Endothelial cell of umbilical vein (primary cell): ENCODE results near the gene DENND1A. TPM values are rescaled to one million over a fixed set of nuclear protein-coding genes. Genes with fewer than 3 reads are reported as not detected.

ENCODE experiments used
- BruUV-seq: library from RNA; stranded (reverse); fragments of 400-500 nt; replicated peaks from 2 replicates; lab custom pipeline; 2021; lab: Mats Ljungman, UMichigan
- CTCF ChIA-PET: fragments of 300-600, 350-600 bp; sonication (Branson Sonifier 250); formaldehyde crosslinking; loops from one replicate; lab custom pipeline; 2021; ENCODE audit warnings: antibody characterized with exemption, inconsistent platforms; lab: Charles Lee
- POLR2A ChIA-PET: fragments of 300-600, 350-600 bp; sonication (Branson Sonifier 250); formaldehyde crosslinking; loops from one replicate; lab custom pipeline; 2021; ENCODE audit warnings: antibody characterized with exemption, inconsistent platforms; lab: Charles Lee
- DNase-seq: peaks from one replicate; pipeline ENCODE4 v3.0.0-alpha.2; 2011; ENCODE audit warnings: low read depth, low spot score
- FAIRE-seq: peaks from 2 replicates; lab custom pipeline; 2011; peaks lifted over from hg19 to GRCh38; lab: Jason Lieb, UNC
- H2AFZ ChIP-seq: 2 replicates; pipeline ENCODE4 v1.6.0; 2012; ENCODE audit warnings: low read depth, low read length, control low read depth, inconsistent platforms
- H3K27ac ChIP-seq: 2 replicates; pipeline ENCODE4 v1.5.1; 2011; ENCODE audit warnings: low read depth, mild to moderate bottlenecking, control low read depth, low read length, moderate library complexity; ENCODE audit not compliant: insufficient read depth
- H3K27me3 ChIP-seq, 2 experiments: 2 replicates each; pipeline versions ENCODE4 v1.6.0 to v1.6.1; 2011; ENCODE audit warnings: low read length in 2 of 2, mixed read lengths in 1 of 2; ENCODE audit not compliant: control insufficient read depth in 2 of 2, insufficient read depth in 2 of 2
- H3K36me3 ChIP-seq, 2 experiments: 2 replicates in 1 of 2; 3 replicates in 1 of 2; pipeline ENCODE4 v1.5.1; 2011; ENCODE audit warnings: low read length in 2 of 2, mild to moderate bottlenecking in 1 of 2, moderate library complexity in 1 of 2; ENCODE audit not compliant: control insufficient read depth in 2 of 2, insufficient read depth in 2 of 2; ENCODE audit errors: extremely low read depth in 1 of 2
- H3K4me1 ChIP-seq: 3 replicates; pipeline ENCODE4 v1.5.1; 2011; ENCODE audit warnings: mild to moderate bottlenecking, low read length; ENCODE audit not compliant: control insufficient read depth, insufficient read depth; ENCODE audit errors: extremely low read depth
- H3K4me2 ChIP-seq: 2 replicates; pipeline ENCODE4 v1.6.1; 2011; ENCODE audit warnings: low read length, control low read depth, mixed read lengths; ENCODE audit not compliant: insufficient read depth
- H3K4me3 ChIP-seq, 3 experiments: fragments of 200-600 bp in 1 of 3; sonication (generic), shearing (Covaris generic) in 1 of 3; replicated peaks in 1 of 3; 2 replicates each; pipeline ENCODE4 v1.5.1; 2011 to 2016; ENCODE audit warnings: control low read depth in 3 of 3, low read length in 3 of 3, mild to moderate bottlenecking in 2 of 3, inconsistent platforms in 1 of 3, low read depth in 1 of 3, moderate library complexity in 1 of 3; ENCODE audit not compliant: insufficient read depth in 1 of 3
- H3K79me2 ChIP-seq: 2 replicates; pipeline ENCODE4 v1.6.0; 2012; ENCODE audit warnings: low read length, inconsistent platforms; ENCODE audit not compliant: control insufficient read depth, insufficient read depth
- H3K9ac ChIP-seq: replicated peaks from 2 replicates; pipeline ENCODE3; 2011; ENCODE audit warnings: low read length, control low read depth; ENCODE audit not compliant: insufficient read depth; ENCODE audit errors: extremely low read depth
- H3K9me1 ChIP-seq: replicated peaks from 3 replicates; pipeline ENCODE4 v1.6.0; 2011; ENCODE audit warnings: mild to moderate bottlenecking, low read length; ENCODE audit not compliant: control insufficient read depth, insufficient read depth; ENCODE audit errors: extremely low read depth
- H3K9me3 ChIP-seq: replicated peaks from 2 replicates; pipeline ENCODE4 v1.5.1; 2012; ENCODE audit warnings: low read length, inconsistent platforms; ENCODE audit not compliant: control insufficient read depth, insufficient read depth
- H4K20me1 ChIP-seq: replicated peaks from 2 replicates; pipeline ENCODE3; 2011; ENCODE audit warnings: mild to moderate bottlenecking, low read length; ENCODE audit not compliant: control insufficient read depth, insufficient read depth; ENCODE audit errors: extremely low read depth
- FOS ChIP-seq: IDR thresholded peaks from 2 replicates; pipeline ENCODE4 v1.6.1; 2011; ENCODE audit warnings: mild to moderate bottlenecking, low read length, moderate library complexity, borderline replicate concordance; ENCODE audit not compliant: insufficient read depth
- GATA2 ChIP-seq: IDR thresholded peaks from 2 replicates; pipeline ENCODE4 v1.7.0; 2011; ENCODE audit warnings: low read depth, mild to moderate bottlenecking, moderate library complexity, mixed read lengths, low read length; ENCODE audit not compliant: insufficient read length, insufficient read depth
- JUN ChIP-seq: IDR thresholded peaks from 2 replicates; pipeline ENCODE4 v1.6.1; 2011; ENCODE audit warnings: borderline replicate concordance, low read depth; ENCODE audit not compliant: insufficient read length, insufficient read depth
- MYC ChIP-seq: IDR thresholded peaks from one replicate; pipeline ENCODE4 v1.6.1; 2011; ENCODE audit warnings: mild to moderate bottlenecking, low read depth, low read length
- POLR2A ChIP-seq: IDR thresholded peaks from 2 replicates; pipeline ENCODE4 v1.6.1; 2012; ENCODE audit warnings: low read depth, mild to moderate bottlenecking, control low read depth, low read length
- POLR2AphosphoS5 ChIP-seq: IDR thresholded peaks from 2 replicates; pipeline ENCODE4 v1.6.1; 2012; ENCODE audit warnings: low read depth, mild to moderate bottlenecking, control low read depth, low read length, moderate library complexity; ENCODE audit not compliant: insufficient read depth
- dilution Hi-C: fragments of 300-500 bp; cut with MboI; formaldehyde crosslinking; loops from one replicate; pipeline ENCODE4 v1.15.0; 2019; ENCODE audit warnings: low sequenced_read_pairs; ENCODE audit not compliant: extremely low pct_ligation_motif_present
- intact Hi-C: fragments of 100-400 bp; cut with micrococcal nuclease; formaldehyde crosslinking; loops from one replicate; pipeline ENCODE4 v1.10.0; 2022
- polyA plus RNA-seq, 4 experiments: library from polyadenylated mRNA; depleted of rRNA in 3 of 4; stranded (reverse) in 3 of 4; unstranded in 1 of 4; fragments of >200 nt; gene quantifications; 2 replicates each; pipeline versions ENCODE4 v1.2.1 to v1.2.3, GENCODE V29; 2011 to 2012; ENCODE audit warnings: missing spikeins in 1 of 4
- total RNA-seq: library from RNA; stranded (reverse); gene quantifications from 2 replicates; pipeline ENCODE4 v1.2.3, GENCODE V29; 2021
- TF ChIP-seq, protein P1 (sequence below), 2 donors: IDR thresholded peaks; 1 replicate in 1 of 2; 2 replicates in 1 of 2; pipeline ENCODE4 v1.5.1; 2011; ENCODE audit warnings: low read length in 2 of 2, mild to moderate bottlenecking in 2 of 2, moderate library complexity in 2 of 2, control low read depth in 1 of 2, inconsistent platforms in 1 of 2, low read depth in 1 of 2; ENCODE audit not compliant: insufficient read depth in 1 of 2; ENCODE audit errors: extremely low read depth in 1 of 2
- TF ChIP-seq, protein P2 (sequence below): IDR thresholded peaks from 2 replicates; pipeline ENCODE4 v1.6.1; 2011; ENCODE audit not compliant: insufficient read depth, insufficient read length

DENND1A gene
- total and polyA plus RNA-seq, 2 donors (not counting 3 experiments of a cell fraction or from before 2014, with no cell fraction given) = 18.5 to 24.5 TPM

DNA sequence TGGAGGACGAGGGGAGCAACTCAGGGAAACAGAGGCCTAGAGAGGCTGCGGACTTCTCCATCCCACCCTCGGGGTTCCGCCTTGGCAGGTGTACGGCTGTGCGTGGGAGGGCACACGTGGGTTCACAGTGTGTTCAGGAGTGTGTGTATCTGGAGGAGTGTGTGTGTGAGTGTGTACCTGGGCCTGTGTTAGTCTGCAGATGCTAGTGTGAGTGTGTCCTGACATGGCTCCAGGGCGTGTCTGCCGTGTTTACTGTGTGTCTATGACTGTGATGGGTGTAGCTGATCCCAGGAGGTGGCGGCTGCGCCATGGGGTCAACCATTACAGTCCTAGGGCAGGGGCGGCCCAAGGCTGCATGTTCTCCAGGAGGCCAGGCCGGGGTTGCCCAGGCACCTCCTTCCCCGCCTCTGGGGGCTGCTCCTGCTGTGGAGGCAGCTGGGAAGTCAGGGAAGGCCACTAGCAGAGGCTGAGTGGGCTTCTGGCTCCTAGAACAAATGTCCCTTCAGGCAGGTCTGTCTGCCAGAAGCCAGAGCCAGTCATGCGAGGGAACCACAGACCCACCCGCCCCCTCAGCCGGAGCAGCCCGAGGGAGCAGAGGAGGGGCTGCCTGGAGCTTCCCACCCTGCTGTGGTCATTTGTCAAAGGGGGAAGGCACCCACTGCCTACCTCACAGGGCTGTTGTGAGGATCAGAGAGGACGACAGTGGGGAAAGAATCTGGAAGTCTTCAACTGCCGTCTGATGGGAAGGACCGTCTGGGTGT, 552.5 kb downstream of the DENND1A start:
- no peak overlapping the region for H3K27ac ChIP-seq
- H3K36me3 ChIP-seq = no peaks in the 10 kb centered on the region
- no peak overlapping the region for H3K4me3 ChIP-seq
- intact Hi-C loops = no loop called here
- no peaks in the 10 kb centered on the region for H3K79me2 ChIP-seq
- no peaks in the 10 kb centered on the region for H4K20me1 ChIP-seq
- DNase-seq = no peak
- H3K27me3 ChIP-seq = peaks cover 22 to 25% of the 10 kb centered on the region in 2 experiments
- no peaks in the 10 kb centered on the region for H3K9me1 ChIP-seq
- no peak for FAIRE-seq
- BruUV-seq = no TSS peak
- H3K9ac ChIP-seq = no peak overlapping the region
- H3K4me2 ChIP-seq = no peak overlapping the region
- H3K4me1 ChIP-seq = no peaks in the 10 kb centered on the region
- CTCF ChIA-PET = interaction anchor here (1.2 kb wide), 1 partner anchor 23 kb away, joined by 4 read pairs; no protein-coding TSS in a partner anchor
- dilution Hi-C loops = no loop called here
- TF ChIP-seq FOS (no peak), MYC (no peak), POLR2AphosphoS5 (no peak), GATA2 (no peak), JUN (no peak), POLR2A (no peak)
- TF ChIP-seq, protein P1, sequence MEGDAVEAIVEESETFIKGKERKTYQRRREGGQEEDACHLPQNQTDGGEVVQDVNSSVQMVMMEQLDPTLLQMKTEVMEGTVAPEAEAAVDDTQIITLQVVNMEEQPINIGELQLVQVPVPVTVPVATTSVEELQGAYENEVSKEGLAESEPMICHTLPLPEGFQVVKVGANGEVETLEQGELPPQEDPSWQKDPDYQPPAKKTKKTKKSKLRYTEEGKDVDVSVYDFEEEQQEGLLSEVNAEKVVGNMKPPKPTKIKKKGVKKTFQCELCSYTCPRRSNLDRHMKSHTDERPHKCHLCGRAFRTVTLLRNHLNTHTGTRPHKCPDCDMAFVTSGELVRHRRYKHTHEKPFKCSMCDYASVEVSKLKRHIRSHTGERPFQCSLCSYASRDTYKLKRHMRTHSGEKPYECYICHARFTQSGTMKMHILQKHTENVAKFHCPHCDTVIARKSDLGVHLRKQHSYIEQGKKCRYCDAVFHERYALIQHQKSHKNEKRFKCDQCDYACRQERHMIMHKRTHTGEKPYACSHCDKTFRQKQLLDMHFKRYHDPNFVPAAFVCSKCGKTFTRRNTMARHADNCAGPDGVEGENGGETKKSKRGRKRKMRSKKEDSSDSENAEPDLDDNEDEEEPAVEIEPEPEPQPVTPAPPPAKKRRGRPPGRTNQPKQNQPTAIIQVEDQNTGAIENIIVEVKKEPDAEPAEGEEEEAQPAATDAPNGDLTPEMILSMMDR (IDR thresholded peaks at IDR 0.05; ENCODE audit: extremely low read depth in 1 of 2, insufficient read depth in 1 of 2, low read depth in 1 of 2, low read length in 2 of 2) = no peak
- TF ChIP-seq, protein P2, sequence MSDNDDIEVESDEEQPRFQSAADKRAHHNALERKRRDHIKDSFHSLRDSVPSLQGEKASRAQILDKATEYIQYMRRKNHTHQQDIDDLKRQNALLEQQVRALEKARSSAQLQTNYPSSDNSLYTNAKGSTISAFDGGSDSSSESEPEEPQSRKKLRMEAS = no peak
- POLR2A ChIA-PET = no interaction called here
- no peak overlapping the region for H2AFZ ChIP-seq
- H3K9me3 ChIP-seq = no peaks in the 10 kb centered on the region
